ENCODE measurements around the gene MAGI1.
"Not testable (repeated sequence)": the region's sequence is repeated elsewhere in the genome, so short reads cannot be mapped to it uniquely, and the experiment has no call there.

The MAGI1 gene

DNA sequence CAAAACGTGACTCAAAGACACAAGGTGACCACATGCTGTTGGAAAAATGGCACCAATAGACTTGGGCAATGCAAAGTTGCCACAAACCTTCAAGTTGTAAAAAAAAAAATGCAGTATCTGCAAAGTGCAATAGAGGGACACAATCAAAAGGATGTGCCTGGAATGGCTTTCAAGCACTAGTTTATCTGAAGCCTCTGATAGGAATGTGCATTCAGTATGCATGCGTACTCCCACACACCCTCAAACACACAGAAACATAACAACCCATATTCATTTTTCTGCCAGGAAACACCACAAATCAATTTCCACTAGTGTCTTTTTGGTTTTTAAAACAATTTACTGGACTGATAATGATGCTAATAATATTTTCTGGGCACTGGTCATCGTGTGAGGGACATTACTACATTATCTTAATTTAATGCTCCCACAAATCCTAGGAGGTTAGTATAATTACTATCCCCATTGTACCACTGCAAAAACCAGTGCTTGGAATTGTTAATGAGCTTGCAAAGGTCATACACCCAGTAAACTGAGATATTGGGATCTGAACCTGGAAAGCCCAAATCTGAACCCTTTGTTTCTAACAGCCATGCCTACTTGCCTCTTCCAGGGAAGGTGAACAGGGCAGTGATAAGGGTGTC, 298.7 kb downstream of the MAGI1 start:
- DNase-seq = no peak

DNA sequence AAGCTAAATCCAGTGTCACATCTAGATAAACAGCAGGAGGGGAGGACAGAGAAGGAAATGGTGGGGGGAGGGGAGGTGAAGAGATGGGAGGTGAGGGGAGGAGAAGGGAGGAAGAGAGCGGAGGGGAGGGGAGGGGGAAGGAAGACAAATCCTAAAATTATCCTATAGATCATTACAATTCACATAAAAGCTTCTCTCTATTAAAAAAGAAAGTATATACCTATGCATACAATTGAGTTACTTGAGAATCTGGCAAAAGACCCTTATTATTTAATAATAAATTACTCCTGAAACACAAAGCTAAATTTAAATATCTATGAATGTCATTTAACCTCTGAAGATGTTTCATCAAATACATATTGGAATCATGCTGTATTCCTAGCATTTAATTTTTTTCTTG, 303.9 kb downstream of the MAGI1 start:
- no peak for DNase-seq

DNA sequence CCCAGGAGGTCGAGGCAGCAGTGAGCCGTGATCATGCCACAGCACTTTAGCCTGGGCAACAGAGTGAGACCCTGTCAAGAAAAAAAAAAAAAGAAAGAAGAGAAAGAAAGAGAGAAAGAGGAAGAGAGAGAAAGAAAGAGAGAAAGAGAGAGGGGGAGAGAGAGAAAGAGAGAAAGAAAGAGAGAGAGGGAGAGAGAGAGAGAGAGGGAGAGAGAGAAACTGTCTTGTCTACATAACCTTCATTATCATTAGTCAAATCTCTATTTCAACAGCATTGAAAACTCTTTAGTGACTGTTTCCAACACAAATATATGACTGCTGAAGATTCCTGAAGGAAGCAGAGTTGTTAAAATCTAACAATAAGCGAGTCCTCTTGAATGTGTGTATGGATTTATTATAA, 304.3 kb downstream of the MAGI1 start:
- DNase-seq = no peak

DNA sequence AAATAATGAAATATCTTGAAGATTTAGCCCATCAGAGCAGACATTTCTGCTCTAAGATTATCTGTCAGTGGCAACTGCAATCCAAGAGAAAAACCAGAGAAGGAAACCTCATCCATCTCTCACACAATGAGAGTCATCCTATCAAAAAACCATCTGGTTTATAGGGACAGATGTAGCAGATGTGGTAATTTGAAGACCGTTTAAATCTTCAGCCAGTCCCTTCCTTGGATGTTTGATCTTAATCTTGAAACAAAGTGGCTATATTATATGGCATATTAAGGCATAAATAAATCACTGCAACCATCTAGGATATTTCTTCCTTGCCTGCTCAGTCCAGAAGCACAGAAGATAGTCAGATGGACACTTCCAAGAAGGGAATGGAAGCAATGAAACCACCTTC, 305.3 kb downstream of the MAGI1 start:
- DNase-seq = no peak

DNA sequence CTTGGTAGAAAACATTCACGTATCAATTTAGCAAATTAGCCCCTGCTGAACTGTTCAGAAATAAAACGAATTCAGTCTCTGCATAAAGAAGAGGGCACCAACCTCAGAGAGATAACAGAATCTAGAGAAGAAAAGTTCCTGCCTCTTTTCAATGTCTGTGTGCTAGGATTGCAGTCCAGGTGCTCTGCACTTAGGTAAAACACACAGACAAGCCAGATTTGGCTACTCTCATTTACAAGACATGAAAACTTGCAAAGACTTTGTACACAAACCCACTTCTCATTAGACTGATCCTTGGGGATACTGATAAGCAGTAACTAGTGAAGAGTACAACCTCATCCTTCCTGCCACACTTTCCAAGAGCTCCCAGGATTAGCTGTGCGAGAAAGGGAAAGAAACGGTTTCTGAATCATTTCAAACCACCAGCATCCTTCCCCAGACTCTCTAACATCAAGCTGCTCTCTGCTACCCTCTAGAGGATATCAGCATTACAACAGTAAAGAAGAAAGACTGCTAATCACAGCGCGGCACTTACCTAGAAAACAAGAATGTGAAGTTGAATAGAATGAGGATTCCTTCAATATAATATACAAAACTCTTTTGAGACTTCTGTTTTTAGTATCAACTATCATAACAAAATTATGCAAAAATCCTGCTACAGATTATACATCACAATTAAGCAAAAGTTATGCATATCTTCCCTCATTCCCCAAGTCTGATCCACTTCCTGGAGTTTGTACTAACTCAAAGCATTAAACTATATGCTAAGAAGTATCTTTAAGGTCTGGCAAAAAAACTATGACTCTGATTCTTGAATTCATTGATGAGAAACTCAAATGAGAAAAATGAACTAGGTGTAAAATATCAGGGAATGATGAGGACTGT, 306.4 kb downstream of the MAGI1 start:
- DNase-seq = peak; percentile 12 to 23

DNA sequence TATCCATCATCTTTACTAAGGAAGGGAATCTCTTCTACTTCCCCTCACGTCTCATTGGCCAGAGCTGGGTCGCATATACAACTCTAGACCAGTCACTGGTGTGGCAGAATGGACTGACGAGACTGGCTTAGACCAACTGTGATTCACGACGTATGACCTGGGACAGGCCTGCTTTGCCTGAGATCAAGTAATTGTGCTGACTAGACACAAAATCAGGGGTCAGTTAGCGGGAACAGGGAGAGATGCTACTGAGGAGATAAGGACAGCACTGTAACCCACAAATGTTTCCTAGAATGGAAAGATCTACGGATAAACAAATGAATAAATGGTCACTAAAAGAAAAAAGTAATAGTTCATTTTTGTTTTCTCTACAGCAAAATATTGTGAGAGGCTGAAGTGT, 308.3 kb downstream of the MAGI1 start:
- DNase-seq = no peak

DNA sequence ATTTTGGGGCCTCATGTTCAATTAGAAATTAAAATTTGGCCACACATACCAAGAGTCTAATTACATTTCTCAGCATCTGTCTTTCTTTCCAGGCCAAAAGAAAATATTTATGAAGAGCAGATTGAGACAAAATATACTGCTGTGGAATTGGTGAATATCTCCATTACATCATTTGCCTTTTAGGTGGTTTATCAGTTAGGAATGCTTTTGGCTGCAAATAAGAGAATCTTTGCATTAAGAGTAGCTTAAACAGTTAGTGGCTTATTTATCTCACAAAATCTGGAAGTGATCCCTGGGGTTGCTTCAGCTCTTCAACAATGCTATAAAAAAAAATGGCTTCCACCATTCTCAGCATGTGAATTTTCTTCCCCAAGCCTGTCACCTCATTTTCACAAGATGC, 308.7 kb downstream of the MAGI1 start:
- no peak for DNase-seq

DNA sequence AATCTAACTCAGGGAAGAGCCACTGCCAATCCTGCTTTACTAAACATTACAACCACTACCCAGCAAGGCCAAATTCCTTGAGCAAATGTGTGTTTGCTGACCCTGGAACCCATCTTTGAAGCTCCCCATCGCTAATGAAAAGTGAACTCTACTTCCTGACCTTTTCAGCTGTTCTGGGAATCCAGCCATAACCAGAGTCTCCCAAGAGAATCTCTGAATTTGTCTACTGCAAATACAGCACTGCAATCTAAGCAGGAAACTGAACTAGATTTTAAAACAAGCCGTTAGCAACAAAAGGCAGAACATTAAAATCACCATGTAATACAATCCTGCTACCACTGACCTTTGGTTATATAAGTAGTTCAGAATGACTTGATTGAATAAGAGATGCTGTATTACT, 309.2 kb downstream of the MAGI1 start:
- DNase-seq = no peak

DNA sequence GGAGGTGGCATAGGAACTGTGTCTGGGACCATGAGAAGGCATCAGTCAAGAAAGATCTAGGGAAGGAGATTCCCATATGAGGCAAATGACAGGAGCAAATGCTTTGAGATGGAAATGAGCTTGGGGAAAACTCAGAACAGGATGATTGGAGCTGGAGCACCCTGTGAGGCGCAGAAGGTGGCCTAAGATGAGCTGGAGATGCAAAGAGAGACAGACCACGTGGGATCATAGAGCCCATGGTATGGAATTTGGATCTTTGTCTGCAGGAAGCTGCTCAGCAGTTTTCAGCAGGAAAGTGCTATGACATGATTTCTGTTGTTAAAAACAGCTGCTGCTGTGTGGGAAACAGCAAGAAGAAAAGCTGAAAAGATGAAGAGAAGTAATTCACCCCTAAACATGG, 310.6 kb downstream of the MAGI1 start:
- DNase-seq = no peak

DNA sequence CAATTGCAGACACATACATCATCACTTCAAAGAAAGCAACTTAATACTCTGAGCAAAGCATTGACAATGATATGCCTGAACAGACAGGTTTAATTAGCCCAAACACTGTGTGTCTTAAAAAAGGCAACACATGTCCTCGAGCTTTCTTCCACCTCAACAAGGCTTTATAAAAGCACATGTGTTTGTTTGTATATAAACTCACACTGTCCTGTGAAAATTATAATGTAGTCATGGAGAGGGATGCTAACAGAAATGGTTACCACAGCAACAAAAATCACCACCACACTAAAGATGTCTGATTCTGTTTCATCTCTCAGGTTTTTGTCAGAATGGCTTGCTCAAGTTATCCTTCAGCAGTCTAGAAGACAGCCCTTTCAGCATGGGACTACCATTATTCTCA, 314.7 kb downstream of the MAGI1 start:
- no peak for DNase-seq

DNA sequence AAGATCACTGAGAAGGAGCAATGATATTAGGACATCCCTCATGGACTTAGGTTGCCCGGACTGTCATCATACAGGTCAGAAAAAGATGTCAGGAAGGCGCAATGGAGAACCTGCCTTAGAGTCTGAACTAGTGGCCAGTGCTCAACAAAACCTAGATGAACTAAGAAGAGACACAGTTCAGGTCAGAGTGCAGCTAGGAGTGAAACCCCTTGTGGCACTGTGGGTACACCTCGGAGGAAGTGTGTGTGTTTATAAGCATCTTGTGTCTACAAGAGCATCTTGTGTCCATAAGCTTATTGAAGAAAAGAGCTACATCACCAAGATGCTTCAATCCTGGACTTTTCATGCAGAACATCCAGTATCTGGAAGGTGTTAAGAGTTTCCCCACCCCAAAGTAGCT, 315.7 kb downstream of the MAGI1 start:
- DNase-seq = no peak

DNA sequence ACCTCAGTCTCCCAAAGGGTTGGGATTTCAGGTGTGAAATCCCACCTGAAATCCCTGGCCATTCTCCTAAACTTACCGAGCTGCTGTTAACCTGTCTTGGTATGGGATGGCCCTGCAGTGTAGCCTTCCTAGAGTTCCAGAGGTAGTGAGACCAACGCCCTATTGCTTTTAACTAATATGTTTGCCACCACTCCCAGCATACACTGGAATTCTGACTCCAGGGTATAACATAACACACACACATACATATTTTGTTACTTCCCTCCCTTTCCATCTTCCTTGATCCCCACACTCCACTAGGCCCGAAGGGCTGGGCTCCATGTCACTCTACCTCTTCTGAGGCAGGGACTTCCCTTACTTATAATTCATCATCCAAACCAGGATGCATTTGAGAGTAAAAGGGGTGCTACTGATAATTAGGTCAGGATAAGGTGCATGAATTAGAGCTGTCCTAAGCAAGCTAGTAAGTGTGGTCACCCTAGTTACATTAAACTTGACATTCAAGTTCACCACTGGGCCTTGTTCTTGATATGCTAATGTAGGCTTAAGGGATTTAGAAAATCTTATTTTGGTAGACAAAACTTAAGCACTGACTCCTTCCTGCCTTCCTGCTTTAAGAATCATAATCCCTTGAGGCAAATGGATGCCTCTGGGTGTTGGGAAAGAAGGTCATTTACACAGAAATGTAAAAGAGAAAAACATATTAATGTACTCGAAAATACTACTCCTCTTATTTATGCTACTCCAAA, 317.6 kb downstream of the MAGI1 start:
- no peak for DNase-seq

DNA sequence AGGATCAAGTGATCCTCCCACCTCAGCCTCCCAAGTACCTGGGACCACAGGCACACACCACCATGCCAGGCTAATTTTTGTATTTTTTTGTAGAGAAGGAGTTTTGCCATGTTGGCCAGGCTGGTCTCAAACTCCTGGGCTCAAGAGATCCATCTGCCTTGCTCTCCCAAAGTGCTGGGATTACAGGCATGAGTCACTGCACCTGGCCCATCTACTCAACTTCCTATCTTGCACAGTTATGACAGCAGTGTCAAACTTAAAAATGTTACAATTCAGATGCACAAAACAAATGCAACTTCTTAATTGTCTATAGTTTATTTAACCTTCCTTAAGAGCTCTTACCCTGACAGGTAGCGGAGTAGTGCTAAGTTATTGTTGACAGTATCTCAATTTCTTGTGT, 319.1 kb downstream of the MAGI1 start:
- not testable (repeated sequence) for DNase-seq

DNA sequence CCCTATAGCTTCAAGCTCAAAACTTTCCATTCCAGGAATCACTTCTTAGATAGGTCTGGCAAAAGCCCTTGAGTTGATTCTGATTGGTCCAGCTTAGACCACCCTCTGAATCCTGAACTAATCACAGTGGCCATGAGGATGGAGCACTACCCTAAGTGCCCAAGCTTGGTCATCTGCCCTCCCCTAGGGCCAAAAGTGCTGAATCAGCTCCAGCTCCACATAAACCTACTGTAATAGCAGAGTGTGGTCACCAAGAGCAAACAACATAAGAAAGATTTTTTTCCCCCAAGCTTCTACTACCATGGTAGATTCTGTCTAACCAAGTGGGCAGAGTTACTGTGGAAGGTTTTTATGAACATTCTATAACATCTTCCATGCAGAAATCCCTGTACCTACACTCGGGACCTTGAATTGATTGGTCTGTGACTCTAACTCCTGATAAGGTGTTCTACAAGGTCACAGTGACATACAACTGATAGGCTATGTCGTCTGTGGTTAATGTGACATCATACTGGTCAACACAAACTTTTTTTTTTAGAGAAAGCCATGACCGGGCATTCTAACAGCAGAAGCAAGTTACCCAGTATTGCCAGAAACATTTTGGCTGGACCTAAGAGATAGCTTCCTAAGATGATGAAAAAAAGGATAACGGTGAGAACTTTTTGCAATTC, 320.9 kb downstream of the MAGI1 start:
- no peak for DNase-seq

DNA sequence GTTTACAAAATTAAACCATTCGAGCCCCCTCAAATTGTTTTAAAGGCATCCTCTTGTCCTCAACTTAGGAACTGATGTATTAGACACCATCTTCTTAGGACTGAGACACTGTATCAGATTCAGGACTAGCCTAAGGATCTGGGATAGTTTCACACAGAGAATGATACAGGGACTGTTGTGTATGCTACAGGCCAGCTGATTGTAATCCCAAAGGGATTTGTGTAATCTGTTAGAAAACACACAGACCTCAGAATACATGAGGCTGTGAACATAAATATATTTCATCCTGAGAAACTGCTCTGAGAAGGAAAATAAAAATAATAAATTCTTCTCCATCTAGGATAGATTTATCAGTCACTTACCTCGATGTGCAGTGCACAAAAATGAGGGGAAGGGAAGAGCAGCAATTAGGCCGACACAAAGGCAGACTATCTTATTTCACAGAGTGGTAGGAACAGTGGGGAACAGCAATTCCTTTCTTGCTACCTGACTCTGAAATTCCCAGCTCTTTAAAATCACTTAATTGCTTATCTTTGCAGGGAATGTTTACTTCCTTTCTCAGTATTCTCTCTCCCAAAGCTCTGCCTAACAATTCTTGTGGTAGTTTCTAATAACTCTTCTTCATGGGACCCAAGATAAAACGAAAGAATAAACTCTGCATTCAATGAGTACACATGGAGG, 322.5 kb downstream of the MAGI1 start:
- DNase-seq = no peak

DNA sequence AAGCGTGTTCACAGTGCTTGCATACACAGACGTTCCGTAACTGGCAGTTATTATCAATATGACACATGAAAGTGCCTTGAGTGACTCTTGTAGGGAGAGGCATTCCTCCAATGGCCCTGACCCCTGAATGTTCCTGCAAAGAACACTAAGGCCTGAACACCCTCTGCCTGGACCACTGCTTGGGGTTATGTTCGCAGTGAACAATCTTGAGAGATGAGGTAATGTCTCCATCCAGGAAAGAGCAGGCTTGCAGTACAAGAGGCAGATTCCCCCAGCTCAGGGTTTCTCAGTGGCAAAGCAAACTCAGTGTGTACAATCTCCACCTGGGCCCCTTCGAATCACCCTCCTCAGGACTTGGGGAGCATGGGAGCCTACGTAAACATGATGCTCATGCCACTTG, 324.6 kb downstream of the MAGI1 start:
- no peak for DNase-seq

DNA sequence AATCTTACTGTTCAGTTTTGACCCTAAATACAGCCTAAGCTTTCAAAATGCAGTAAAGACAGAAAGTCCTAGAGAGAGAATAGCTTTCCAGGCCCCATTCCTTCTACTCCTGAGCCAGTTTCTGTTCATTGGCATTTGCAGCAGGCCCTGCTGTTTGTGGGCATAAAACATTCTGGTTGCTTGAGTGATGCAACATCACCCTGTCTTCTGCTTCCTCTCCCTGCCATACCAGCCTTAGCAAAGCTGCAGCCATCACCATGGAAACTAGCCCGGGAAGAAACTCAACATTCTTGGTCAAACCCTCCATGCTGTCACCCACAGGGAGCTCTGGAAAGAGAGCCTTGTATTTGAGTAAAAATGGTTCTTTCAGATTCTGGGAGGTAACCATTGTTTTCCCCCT, 325.7 kb downstream of the MAGI1 start:
- no peak for DNase-seq

DNA sequence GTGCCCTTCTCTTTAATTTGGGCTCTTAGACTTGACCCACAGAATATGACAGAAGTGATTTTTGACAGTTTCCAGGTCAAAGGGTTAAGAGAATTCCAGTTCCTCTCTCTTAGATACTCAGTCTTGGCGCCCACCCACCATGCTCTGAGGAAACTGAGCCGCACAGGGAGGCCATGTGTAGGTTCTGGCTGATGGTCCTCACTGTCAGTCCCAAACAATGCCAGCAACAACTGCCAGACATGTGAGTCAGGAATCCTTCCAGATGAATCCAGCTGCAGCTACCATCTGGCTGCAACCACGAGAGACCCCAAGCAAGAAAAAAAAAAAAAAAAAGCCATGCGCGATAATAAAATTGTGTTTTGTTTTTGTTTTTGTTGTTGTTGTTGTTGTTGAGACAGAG, 326.6 kb downstream of the MAGI1 start:
- DNase-seq = no peak

DNA sequence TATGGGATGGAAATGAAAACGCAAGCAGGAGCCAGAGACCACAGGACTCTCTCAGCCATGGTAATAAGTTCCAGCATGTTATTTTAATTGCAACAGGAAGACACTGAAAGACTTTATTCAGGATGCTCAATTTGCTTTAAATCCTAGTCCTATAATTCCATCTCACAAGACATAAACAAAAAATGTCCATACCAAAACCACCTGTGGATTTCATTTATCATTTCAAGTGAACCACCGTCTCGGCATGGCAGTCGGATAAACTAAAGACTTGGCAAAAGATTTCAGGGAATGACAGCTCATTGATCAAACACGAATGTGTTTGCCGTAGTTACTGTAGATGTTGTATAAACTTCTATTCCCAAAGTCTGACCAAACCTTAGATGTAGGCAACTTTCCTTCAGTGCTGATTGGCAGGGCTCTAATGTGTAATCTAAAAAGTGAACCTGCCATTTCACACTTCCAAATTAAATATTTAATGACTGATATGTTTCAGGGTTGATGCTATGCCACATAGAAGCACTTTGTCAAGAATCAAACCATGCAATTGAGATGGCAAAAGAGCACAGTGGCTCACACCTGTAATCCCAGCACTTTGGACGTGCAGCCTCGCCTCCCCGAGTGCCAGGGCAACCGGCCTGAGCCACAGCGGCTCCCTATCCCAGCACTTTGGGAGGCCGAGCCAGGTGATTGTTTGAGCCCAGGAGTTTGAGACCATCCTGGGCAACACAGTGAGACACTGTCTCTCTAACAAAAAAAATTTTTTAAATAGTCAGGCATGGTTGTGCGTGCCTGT, 331.7 kb downstream of the MAGI1 start:
- no peak for DNase-seq

DNA sequence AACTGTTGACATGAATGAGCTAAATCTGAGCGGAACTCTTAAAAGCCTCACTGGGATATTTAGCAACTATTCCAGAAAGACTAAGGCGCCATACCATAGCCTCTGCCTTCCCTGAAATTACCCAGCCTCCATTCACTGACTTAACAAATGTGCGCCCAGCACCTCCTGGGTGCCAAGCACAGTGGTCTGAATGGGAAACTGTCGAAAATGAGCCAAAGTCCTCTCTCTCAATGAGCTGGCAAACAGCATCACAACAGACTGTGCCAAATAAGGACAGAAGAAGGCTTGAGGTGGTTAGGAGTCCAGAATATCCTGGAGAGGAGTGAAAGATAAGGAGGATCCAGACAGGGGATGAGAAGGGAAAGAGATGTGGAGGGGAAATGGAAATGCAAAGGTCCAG, 332.4 kb downstream of the MAGI1 start:
- DNase-seq = no peak

DNA sequence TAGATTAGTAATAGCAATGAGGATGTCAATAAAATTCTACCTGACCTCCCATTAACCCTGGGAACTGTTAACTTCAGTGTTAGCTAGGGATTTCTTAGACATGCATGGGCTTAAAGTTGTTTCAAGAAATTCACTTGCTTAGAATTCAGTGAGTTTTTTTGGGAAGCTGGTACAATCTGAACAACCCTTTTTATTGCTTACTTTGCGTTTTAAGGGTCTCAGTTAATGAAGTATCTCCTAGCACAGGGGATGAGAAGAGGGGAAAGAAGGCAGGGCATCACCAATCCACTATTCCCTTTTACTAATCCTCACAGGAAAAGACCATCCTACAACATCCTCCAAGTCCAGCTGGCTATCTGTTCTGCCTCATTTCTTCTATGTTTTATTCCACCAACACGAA, 334.9 kb downstream of the MAGI1 start:
- no peak for DNase-seq

DNA sequence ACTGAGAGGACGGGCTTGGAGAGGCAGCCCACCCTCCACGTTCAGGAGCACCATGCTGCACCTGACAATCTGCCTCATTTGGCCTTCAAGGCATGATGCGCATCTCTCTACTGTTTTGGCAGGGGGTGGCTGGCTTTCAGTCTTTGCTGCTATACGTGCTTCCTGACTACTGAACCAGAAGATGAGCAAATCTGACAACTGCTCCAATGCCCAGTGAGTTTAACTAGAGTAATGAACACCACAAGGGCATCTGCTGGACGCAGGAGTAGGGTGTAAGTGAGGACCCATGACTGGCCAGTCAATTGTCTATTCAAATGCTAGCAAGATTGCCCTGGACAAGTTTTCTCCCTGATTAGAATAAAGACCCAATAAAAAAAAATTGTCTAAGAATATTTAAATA, 335.7 kb downstream of the MAGI1 start:
- no peak for DNase-seq

Data from NCI-H1930 (cell line).